Natural killer cell treated with Interleukin-12 subunit alpha and Interleukin-12 subunit beta and Interleukin-15 and Interleukin-18, amount 100 ng/mL, for 72 hours (primary cell): ENCODE measurements around the gene LSMEM2. TPM values are rescaled to one million over a fixed set of nuclear protein-coding genes. Genes with fewer than 3 reads are reported as not detected.
A peak's percentile ranks its signal among the peaks of the same experiment; 100 is the strongest.
"Not testable (repeated sequence)": the region's sequence is repeated elsewhere in the genome, so short reads cannot be mapped to it uniquely, and the experiment has no call there.

Experiments
- ATAC-seq, 2 donors: fragments of 150-1000 bp; cut with Tn5 transposase in 1 of 2; sonication (Bioruptor Pico), chemical (Tn5 transposase) in 1 of 2; 2 replicates each; pipeline ENCODE4 v1.10.0; 2021
- DNase-seq: peaks from one replicate; pipeline ENCODE4 v3.0.0; 2022; ENCODE audit warnings: low spot score
- H3K27ac Mint-ChIP-seq, 2 donors: 1 replicate in 1 of 2; 2 replicates in 1 of 2; pipeline ENCODE4 v1.8.0; 2022; ENCODE audit warnings: mixed read lengths in 2 of 2, mild to moderate bottlenecking in 1 of 2, moderate library complexity in 1 of 2
- H3K27me3 Mint-ChIP-seq, 2 donors: 1 replicate in 1 of 2; 2 replicates in 1 of 2; pipeline ENCODE4 v1.8.0; 2022; ENCODE audit warnings: mixed read lengths in 2 of 2
- H3K36me3 Mint-ChIP-seq: one replicate; pipeline ENCODE4 v1.8.0; 2022; ENCODE audit warnings: mixed read lengths
- H3K4me1 Mint-ChIP-seq, 2 donors: 1 replicate in 1 of 2; 2 replicates in 1 of 2; pipeline ENCODE4 v1.8.0; 2022; ENCODE audit warnings: low read depth in 2 of 2, mixed read lengths in 2 of 2, mild to moderate bottlenecking in 1 of 2
- H3K4me3 Mint-ChIP-seq: one replicate; pipeline ENCODE4 v1.8.0; 2022; ENCODE audit warnings: mixed read lengths
- H3K9me3 Mint-ChIP-seq: 2 replicates; pipeline ENCODE4 v1.8.0; 2022; ENCODE audit warnings: mixed read lengths
- total RNA-seq, 2 donors: library from RNA; stranded (reverse); gene quantifications; one replicate each; pipeline ENCODE4 v1.2.3, GENCODE V29; 2022

The LSMEM2 gene
- total RNA-seq, 2 donors from 2014 or later = not detected

GRCh38 chr3:50254577-50255250 is 24.2 kb upstream of the LSMEM2 start:
- peaks cover 6% of the 10 kb centered on the region for H3K36me3 Mint-ChIP-seq
- no peaks in the 10 kb centered on the region for H3K27me3 Mint-ChIP-seq
- DNase-seq = no peak
- no peaks in the 10 kb centered on the region for H3K9me3 Mint-ChIP-seq
- no peak overlapping the region for H3K27ac Mint-ChIP-seq
- ATAC-seq = no peak
- H3K4me3 Mint-ChIP-seq = no peak overlapping the region
- peaks cover 20 to 31% of the 10 kb centered on the region in 2 donors for H3K4me1 Mint-ChIP-seq

GRCh38 chr3:50255251-50255615 is 23.7 kb upstream of the LSMEM2 start:
- no peaks in the 10 kb centered on the region for H3K27me3 Mint-ChIP-seq
- H3K4me3 Mint-ChIP-seq = no peak overlapping the region
- no peaks in the 10 kb centered on the region for H3K9me3 Mint-ChIP-seq
- no peak overlapping the region for H3K27ac Mint-ChIP-seq
- H3K4me1 Mint-ChIP-seq = peaks cover 19 to 30% of the 10 kb centered on the region in 2 donors
- DNase-seq = no peak
- peaks cover 6% of the 10 kb centered on the region for H3K36me3 Mint-ChIP-seq
- ATAC-seq = no peak

GRCh38 chr3:50256978-50257890 is 21.7 kb upstream of the LSMEM2 start:
- H3K27ac Mint-ChIP-seq = no peak overlapping the region
- H3K4me1 Mint-ChIP-seq = peaks cover 11 to 19% of the 10 kb centered on the region in 2 donors
- ATAC-seq (no peak), DNase-seq (no peak)
- H3K27me3 Mint-ChIP-seq = no peaks in the 10 kb centered on the region
- H3K36me3 Mint-ChIP-seq = peaks cover 6% of the 10 kb centered on the region
- no peak overlapping the region for H3K4me3 Mint-ChIP-seq
- H3K9me3 Mint-ChIP-seq = no peaks in the 10 kb centered on the region

- ATAC-seq = no peak
- peaks cover 6% of the 10 kb centered on the region for H3K36me3 Mint-ChIP-seq
- no peaks in the 10 kb centered on the region for H3K27me3 Mint-ChIP-seq
- no peak overlapping the region for H3K4me3 Mint-ChIP-seq
- H3K27ac Mint-ChIP-seq = no peak overlapping the region
- DNase-seq = no peak
- no peaks in the 10 kb centered on the region for H3K9me3 Mint-ChIP-seq
- H3K4me1 Mint-ChIP-seq = peaks cover 10 to 19% of the 10 kb centered on the region in 2 donors
Measured at GRCh38 chr3:50258029-50258680, 20.7 kb upstream of the LSMEM2 start.

GRCh38 chr3:50258979-50259378 is 19.9 kb upstream of the LSMEM2 start:
- Mint-ChIP-seq H3K36me3 (peaks cover 6% of the 10 kb centered on the region), H3K9me3 (no peaks in the 10 kb centered on the region), H3K27me3 (no peaks in the 10 kb centered on the region), H3K4me1 (peaks cover 4 to 13% of the 10 kb centered on the region in 2 donors), H3K4me3 (no peak overlapping the region), H3K27ac (no peak overlapping the region)
- no peak for DNase-seq
- no peak for ATAC-seq

GRCh38 chr3:50259432-50260026 is 19.4 kb upstream of the LSMEM2 start:
- DNase-seq (no peak), ATAC-seq (peak; percentile 0 to 2)
- H3K36me3 Mint-ChIP-seq = peaks cover 6% of the 10 kb centered on the region
- no peaks in the 10 kb centered on the region for H3K9me3 Mint-ChIP-seq
- peak overlapping the region; percentile 58 for H3K4me3 Mint-ChIP-seq
- no peaks in the 10 kb centered on the region for H3K27me3 Mint-ChIP-seq
- peaks cover 4 to 12% of the 10 kb centered on the region in 2 donors for H3K4me1 Mint-ChIP-seq
- H3K27ac Mint-ChIP-seq = peak overlapping the region; percentile 62 to 64

GRCh38 chr3:50260027-50260941 is 18.6 kb upstream of the LSMEM2 start:
- Mint-ChIP-seq H3K36me3 (peaks cover 6% of the 10 kb centered on the region), H3K4me3 (peak overlapping the region; percentile 58), H3K27ac (peak overlapping the region; percentile 62 to 64), H3K27me3 (no peaks in the 10 kb centered on the region), H3K9me3 (no peaks in the 10 kb centered on the region), H3K4me1 (peaks cover 4 to 10% of the 10 kb centered on the region in 2 donors)
- DNase-seq (peak; percentile 92), ATAC-seq (peak; percentile 96 to 97)

- Mint-ChIP-seq H3K4me1 (peaks cover 4 to 10% of the 10 kb centered on the region in 2 donors), H3K36me3 (peaks cover 6% of the 10 kb centered on the region), H3K27ac (no peak overlapping the region), H3K4me3 (no peak overlapping the region), H3K9me3 (no peaks in the 10 kb centered on the region), H3K27me3 (no peaks in the 10 kb centered on the region)
- DNase-seq (no peak), ATAC-seq (no peak)
Measured at GRCh38 chr3:50260942-50261441, 17.9 kb upstream of the LSMEM2 start.

- no peak overlapping the region for H3K27ac Mint-ChIP-seq
- peaks cover 6% of the 10 kb centered on the region for H3K36me3 Mint-ChIP-seq
- H3K27me3 Mint-ChIP-seq = no peaks in the 10 kb centered on the region
- no peaks in the 10 kb centered on the region for H3K9me3 Mint-ChIP-seq
- DNase-seq = no peak
- peaks cover 4 to 10% of the 10 kb centered on the region in 2 donors for H3K4me1 Mint-ChIP-seq
- H3K4me3 Mint-ChIP-seq = no peak overlapping the region
- no peak for ATAC-seq
Measured at GRCh38 chr3:50261505-50261904, 17.4 kb upstream of the LSMEM2 start.

GRCh38 chr3:50262200-50262599 is 16.7 kb upstream of the LSMEM2 start:
- ATAC-seq, DNase-seq, H3K27ac Mint-ChIP-seq, H3K9me3 Mint-ChIP-seq, H3K27me3 Mint-ChIP-seq, H3K4me1 Mint-ChIP-seq, H3K4me3 Mint-ChIP-seq, H3K36me3 Mint-ChIP-seq: not testable (repeated sequence)

- Mint-ChIP-seq H3K4me1 (peaks cover 4 to 6% of the 10 kb centered on the region in 2 donors), H3K9me3 (no peaks in the 10 kb centered on the region), H3K4me3 (no peak overlapping the region), H3K27ac (no peak overlapping the region), H3K27me3 (peaks cover 0 to under 1% of the 10 kb centered on the region in 2 donors), H3K36me3 (no peaks in the 10 kb centered on the region)
- DNase-seq (no peak), ATAC-seq (no peak)
Measured at GRCh38 chr3:50262778-50263177, 16.1 kb upstream of the LSMEM2 start.

GRCh38 chr3:50263478-50264382 is 15.2 kb upstream of the LSMEM2 start:
- Mint-ChIP-seq H3K4me3 (no peak overlapping the region), H3K36me3 (no peaks in the 10 kb centered on the region), H3K27me3 (peaks cover 0 to 2% of the 10 kb centered on the region in 2 donors), H3K4me1 (peaks cover 4 to 6% of the 10 kb centered on the region in 2 donors), H3K27ac (no peak overlapping the region), H3K9me3 (no peaks in the 10 kb centered on the region)
- DNase-seq = no peak
- ATAC-seq = no peak
